K562 (cell line): ENCODE measurements around the gene SAMD11. TPM values are rescaled to one million over a fixed set of nuclear protein-coding genes. Genes with fewer than 3 reads are reported as not detected.

ENCODE experiments used
- ARID1B ChIP-seq: fragments of 450-650 bp; IDR thresholded peaks from 2 replicates; pipeline ENCODE4 v1.6.1; 2016; ENCODE audit warnings: antibody characterized with exemption, mild to moderate bottlenecking, inconsistent platforms
- CBFA2T3 ChIP-seq: fragments of 450-650 bp; IDR thresholded peaks from 2 replicates; pipeline ENCODE4 v1.6.1; 2017
- CCNT2 ChIP-seq: IDR thresholded peaks from 2 replicates; pipeline ENCODE4 v1.6.1; 2011; ENCODE audit warnings: borderline replicate concordance, low read depth, mild to moderate bottlenecking, moderate library complexity, mixed read lengths, low read length; ENCODE audit not compliant: insufficient read length; ENCODE audit errors: extremely low read depth
- CHD4 ChIP-seq: fragments of 200-600 bp; sonication (generic); IDR thresholded peaks from 3 replicates; pipeline ENCODE4 v1.6.1; 2012; ENCODE audit warnings: low read depth, mild to moderate bottlenecking, mixed read lengths, low read length, inconsistent platforms; ENCODE audit not compliant: insufficient read depth, insufficient replicate concordance, poor library complexity, severe bottlenecking
- CXXC5 ChIP-seq: fragments of 250-450 bp; sonication (Bioruptor Pico); IDR thresholded peaks from 2 replicates; pipeline ENCODE4 v1.8.0; 2022; ENCODE audit warnings: inconsistent platforms, mild to moderate bottlenecking, moderate library complexity
- HDAC6 ChIP-seq: IDR thresholded peaks from 2 replicates; pipeline ENCODE4 v1.6.1; 2012; ENCODE audit warnings: low read depth, mild to moderate bottlenecking, control low read depth, inconsistent platforms, low read length, moderate library complexity
- LARP7 ChIP-seq: fragments of 450-650 bp; IDR thresholded peaks from 2 replicates; pipeline ENCODE4 v1.6.1; 2016
- POLR3G ChIP-seq: IDR thresholded peaks from 2 replicates; pipeline ENCODE4 v1.6.1; 2011; ENCODE audit not compliant: insufficient read length, insufficient replicate concordance; ENCODE audit errors: extremely low read depth
- RB1 ChIP-seq: fragments of 450-650 bp; IDR thresholded peaks from 2 replicates; pipeline ENCODE4 v1.6.1; 2017; ENCODE audit warnings: low read depth, mild to moderate bottlenecking
- RBBP5 ChIP-seq: fragments of 200-600 bp; sonication (generic); IDR thresholded peaks from 2 replicates; pipeline ENCODE4 v1.6.1; 2012; ENCODE audit warnings: borderline replicate concordance, mild to moderate bottlenecking, low read length, control low read depth, inconsistent platforms; ENCODE audit not compliant: insufficient read depth, poor library complexity, severe bottlenecking
- RUNX1 ChIP-seq: sonication (generic); IDR thresholded peaks from 2 replicates; pipeline ENCODE4 v1.6.1; 2016; ENCODE audit warnings: antibody characterized with exemption, low read depth
- SP2 ChIP-seq: IDR thresholded peaks from 2 replicates; pipeline ENCODE4 v1.6.1; 2011; ENCODE audit warnings: mild to moderate bottlenecking, low read depth, low read length, moderate library complexity; ENCODE audit not compliant: poor library complexity, severe bottlenecking; ENCODE audit errors: extremely low read depth
- STAG1 ChIP-seq: sonication (generic); formaldehyde crosslinking; IDR thresholded peaks from 2 replicates; pipeline ENCODE4 v1.5.0; 2020; ENCODE audit warnings: missing genetic modification reagents, borderline replicate concordance
- ZKSCAN3 ChIP-seq: fragments of 250-450 bp; sonication (Bioruptor Pico); IDR thresholded peaks from 2 replicates; pipeline ENCODE4 v1.4.0; 2020
- ZNF583 ChIP-seq: fragments of 250-450 bp; sonication (Bioruptor Pico); IDR thresholded peaks from 2 replicates; pipeline ENCODE4 v1.4.0; 2020
- polyA plus RNA-seq, 8 experiments: library from polyadenylated mRNA; depleted of rRNA in 4 of 8; stranded (reverse) in 5 of 8; unstranded in 3 of 8; fragments of >200 nt; fragmentation: Nextera tagmentation in 2 of 8; fragmentation: Illumina TruSeq in 1 of 8; extraction: Ambion mirVana in 2 of 8; extraction: Trizol in 1 of 8; gene quantifications; 2 replicates each; pipeline versions ENCODE4 v1.2.1 to v1.2.3, GENCODE V29; 2011 to 2014; ENCODE audit warnings: inconsistent platforms in 1 of 8, missing spikeins in 1 of 8
- total RNA-seq, 7 experiments: library from RNA; depleted of rRNA in 6 of 7; stranded (reverse); fragments of >200 nt in 6 of 7; fragmentation: Illumina TruSeq in 2 of 7; extraction: Trizol in 2 of 7; gene quantifications; 2 replicates each; pipeline versions ENCODE4 v1.2.1 to v1.2.3, GENCODE V29; 2011 to 2021; ENCODE audit warnings: low replicate concordance in 1 of 7
- TF ChIP-seq, protein P1 (sequence below): sonication (generic); formaldehyde crosslinking; IDR thresholded peaks from 2 replicates; pipeline ENCODE4 v1.8.0; 2022; ENCODE audit warnings: mild to moderate bottlenecking, missing genetic modification reagents
- TF ChIP-seq, protein P2 (sequence below), 2 experiments: IDR thresholded peaks; 2 replicates each; pipeline ENCODE4 v1.6.1; 2011; ENCODE audit warnings: borderline replicate concordance in 1 of 2, control low read depth in 1 of 2, low read depth in 1 of 2, low read length in 1 of 2, mild to moderate bottlenecking in 1 of 2, mixed read lengths in 1 of 2, moderate library complexity in 1 of 2; ENCODE audit not compliant: insufficient read depth in 1 of 2, insufficient read length in 1 of 2, poor library complexity in 1 of 2, severe bottlenecking in 1 of 2; ENCODE audit errors: extremely low read depth in 1 of 2
- TF ChIP-seq, protein P3 (sequence below): sonication (generic); formaldehyde crosslinking; IDR thresholded peaks from 2 replicates; pipeline ENCODE4 v1.8.0; 2022; ENCODE audit warnings: missing genetic modification reagents, mild to moderate bottlenecking, borderline replicate concordance
- TF ChIP-seq, protein P4 (sequence below): fragments of 250-450 bp; sonication (Bioruptor Pico); IDR thresholded peaks from 2 replicates; pipeline ENCODE4 v1.8.0; 2021; ENCODE audit warnings: moderate library complexity, mild to moderate bottlenecking, inconsistent platforms

The SAMD11 gene
- total and polyA plus RNA-seq, 9 of the 15 experiments (the other 6 are each of a cell fraction or from before 2014, with no cell fraction given): 0.07 to 0.82 (median 0.11) TPM; not detected in 2

DNA sequence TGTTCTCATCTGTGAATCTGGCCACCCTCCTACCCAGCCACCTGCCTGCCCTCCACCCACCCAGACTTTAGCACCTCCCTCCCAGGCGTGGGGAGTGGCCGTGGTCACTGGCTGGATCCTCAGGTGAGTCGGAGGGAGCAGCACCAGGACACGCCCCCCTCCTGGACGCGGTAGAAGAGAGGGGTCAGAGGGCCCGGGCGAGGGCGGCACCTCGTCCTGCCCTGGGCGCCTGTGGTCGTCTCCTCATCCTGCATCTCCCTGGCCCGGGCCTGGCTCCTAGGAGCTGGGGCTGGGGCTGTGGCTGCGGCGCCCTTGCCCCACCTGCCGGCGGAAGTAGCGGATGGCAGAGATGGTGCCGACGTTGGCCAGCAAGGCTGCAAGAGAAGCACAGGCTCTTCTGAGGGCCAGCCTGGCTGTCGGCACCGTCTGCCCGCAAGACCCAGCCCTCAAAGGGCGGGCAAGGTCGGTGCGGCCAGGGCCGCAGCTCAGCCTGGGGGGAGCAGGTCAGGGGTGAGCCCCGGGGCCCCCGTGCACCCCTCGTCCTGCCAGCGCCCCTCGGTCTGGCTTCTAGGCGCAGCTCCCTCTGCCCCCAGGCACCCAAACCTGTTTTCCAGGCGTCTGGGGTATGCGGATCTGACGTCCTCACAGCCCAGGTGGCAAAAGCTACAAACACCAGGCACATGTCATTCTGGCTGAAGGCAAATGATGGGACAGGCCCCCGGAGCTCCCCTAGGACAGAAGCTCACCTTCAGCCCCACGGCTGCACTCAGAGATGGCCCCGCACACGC is 52.4 kb downstream of the SAMD11 start (continued):
- TF ChIP-seq, protein P1, sequence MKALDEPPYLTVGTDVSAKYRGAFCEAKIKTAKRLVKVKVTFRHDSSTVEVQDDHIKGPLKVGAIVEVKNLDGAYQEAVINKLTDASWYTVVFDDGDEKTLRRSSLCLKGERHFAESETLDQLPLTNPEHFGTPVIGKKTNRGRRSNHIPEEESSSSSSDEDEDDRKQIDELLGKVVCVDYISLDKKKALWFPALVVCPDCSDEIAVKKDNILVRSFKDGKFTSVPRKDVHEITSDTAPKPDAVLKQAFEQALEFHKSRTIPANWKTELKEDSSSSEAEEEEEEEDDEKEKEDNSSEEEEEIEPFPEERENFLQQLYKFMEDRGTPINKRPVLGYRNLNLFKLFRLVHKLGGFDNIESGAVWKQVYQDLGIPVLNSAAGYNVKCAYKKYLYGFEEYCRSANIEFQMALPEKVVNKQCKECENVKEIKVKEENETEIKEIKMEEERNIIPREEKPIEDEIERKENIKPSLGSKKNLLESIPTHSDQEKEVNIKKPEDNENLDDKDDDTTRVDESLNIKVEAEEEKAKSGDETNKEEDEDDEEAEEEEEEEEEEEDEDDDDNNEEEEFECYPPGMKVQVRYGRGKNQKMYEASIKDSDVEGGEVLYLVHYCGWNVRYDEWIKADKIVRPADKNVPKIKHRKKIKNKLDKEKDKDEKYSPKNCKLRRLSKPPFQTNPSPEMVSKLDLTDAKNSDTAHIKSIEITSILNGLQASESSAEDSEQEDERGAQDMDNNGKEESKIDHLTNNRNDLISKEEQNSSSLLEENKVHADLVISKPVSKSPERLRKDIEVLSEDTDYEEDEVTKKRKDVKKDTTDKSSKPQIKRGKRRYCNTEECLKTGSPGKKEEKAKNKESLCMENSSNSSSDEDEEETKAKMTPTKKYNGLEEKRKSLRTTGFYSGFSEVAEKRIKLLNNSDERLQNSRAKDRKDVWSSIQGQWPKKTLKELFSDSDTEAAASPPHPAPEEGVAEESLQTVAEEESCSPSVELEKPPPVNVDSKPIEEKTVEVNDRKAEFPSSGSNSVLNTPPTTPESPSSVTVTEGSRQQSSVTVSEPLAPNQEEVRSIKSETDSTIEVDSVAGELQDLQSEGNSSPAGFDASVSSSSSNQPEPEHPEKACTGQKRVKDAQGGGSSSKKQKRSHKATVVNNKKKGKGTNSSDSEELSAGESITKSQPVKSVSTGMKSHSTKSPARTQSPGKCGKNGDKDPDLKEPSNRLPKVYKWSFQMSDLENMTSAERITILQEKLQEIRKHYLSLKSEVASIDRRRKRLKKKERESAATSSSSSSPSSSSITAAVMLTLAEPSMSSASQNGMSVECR: peak; percentile 49; the same call in 1 of the 2 replicates
- no peak for TF ChIP-seq CHD4
- no peak for TF ChIP-seq CBFA2T3
- TF ChIP-seq, protein P2, sequence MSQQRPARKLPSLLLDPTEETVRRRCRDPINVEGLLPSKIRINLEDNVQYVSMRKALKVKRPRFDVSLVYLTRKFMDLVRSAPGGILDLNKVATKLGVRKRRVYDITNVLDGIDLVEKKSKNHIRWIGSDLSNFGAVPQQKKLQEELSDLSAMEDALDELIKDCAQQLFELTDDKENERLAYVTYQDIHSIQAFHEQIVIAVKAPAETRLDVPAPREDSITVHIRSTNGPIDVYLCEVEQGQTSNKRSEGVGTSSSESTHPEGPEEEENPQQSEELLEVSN (IDR thresholded peaks at IDR 0.05; ENCODE audit: borderline replicate concordance in 1 of 2, extremely low read depth in 1 of 2, insufficient read depth in 1 of 2, insufficient read length in 1 of 2, low read depth in 1 of 2, low read length in 1 of 2, poor library complexity in 1 of 2, severe bottlenecking in 1 of 2): peak in 1 of 2 experiments; percentile 52
- TF ChIP-seq HDAC6: no peak
- TF ChIP-seq ARID1B: no peak
- TF ChIP-seq, protein P3, sequence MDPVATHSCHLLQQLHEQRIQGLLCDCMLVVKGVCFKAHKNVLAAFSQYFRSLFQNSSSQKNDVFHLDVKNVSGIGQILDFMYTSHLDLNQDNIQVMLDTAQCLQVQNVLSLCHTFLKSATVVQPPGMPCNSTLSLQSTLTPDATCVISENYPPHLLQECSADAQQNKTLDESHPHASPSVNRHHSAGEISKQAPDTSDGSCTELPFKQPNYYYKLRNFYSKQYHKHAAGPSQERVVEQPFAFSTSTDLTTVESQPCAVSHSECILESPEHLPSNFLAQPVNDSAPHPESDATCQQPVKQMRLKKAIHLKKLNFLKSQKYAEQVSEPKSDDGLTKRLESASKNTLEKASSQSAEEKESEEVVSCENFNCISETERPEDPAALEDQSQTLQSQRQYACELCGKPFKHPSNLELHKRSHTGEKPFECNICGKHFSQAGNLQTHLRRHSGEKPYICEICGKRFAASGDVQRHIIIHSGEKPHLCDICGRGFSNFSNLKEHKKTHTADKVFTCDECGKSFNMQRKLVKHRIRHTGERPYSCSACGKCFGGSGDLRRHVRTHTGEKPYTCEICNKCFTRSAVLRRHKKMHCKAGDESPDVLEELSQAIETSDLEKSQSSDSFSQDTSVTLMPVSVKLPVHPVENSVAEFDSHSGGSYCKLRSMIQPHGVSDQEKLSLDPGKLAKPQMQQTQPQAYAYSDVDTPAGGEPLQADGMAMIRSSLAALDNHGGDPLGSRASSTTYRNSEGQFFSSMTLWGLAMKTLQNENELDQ (CRISPR knock-in tag): no peak
- TF ChIP-seq RBBP5: no peak
- TF ChIP-seq ZKSCAN3 (CRISPR knock-in tag): no peak
- TF ChIP-seq, protein P4, sequence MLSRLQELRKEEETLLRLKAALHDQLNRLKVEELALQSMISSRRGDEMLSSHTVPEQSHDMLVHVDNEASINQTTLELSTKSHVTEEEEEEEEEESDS (CRISPR knock-in tag): no peak
- TF ChIP-seq STAG1 (CRISPR knock-in tag): peak; percentile 63; the same call in 1 of the 2 replicates
- no peak for TF ChIP-seq ZNF583 (CRISPR knock-in tag)
- no peak for TF ChIP-seq RUNX1
- no peak for TF ChIP-seq LARP7
- TF ChIP-seq CXXC5 (CRISPR knock-in tag): peak; percentile 29; the same call in 1 of the 2 replicates
- peak; percentile 32; the same call in 1 of the 2 replicates for TF ChIP-seq RB1
- no peak for TF ChIP-seq POLR3G
- TF ChIP-seq CCNT2: no peak
- no peak for TF ChIP-seq SP2
